Effector CD4-positive, alpha-beta T cell (primary cell): ENCODE measurements around the gene NDUFS2.
A peak's percentile ranks its signal among the peaks of the same experiment; 100 is the strongest.

Source experiments
- DNase-seq: peaks from one replicate; pipeline ENCODE4 v3.0.0-alpha.2; 2020

NDUFS2 gene

DNA sequence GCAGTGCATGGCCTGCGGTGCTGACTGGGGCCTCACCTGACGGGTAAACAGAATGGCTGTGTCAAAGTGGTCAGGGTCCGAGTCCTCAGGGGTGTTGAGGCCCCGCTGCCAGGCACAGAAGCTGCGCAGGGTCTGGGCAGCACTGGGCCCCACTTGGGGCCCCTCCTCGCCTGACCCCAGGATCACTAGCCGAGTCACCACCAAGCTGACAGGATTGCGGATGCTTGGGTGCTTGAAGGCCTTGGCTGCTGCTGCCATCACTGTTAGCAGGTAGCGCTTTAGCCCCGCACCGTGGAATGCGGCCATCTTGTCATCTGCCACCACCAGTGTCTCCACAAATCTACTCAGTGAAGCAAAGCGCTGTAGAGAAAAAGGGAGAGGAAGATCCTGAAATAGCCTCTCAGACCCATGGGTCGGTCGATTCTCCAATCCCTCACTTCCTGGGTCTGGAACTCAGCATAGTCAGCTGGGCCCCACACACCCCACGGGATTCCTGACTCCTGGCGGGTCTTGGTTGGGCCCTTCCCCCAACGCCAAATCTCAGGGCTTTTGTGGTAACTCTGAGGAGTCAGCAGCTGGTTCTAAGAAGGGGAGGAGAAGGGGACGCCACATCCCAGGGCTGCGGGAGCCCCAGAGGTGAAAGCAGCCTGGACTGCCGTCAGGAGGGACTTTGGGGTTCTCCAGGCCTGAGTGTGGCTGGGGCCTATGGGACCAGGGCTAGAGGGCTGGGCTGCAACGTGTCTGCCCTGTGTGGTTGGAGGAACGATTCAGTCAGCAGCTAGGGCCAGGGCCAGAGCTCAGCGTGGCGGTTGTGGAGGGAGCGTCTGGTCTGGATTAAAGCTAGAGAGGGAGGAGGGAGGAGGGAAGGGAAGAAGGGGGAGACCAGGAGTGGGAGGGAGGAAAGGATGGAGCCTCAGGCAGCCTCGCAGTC is 5.4 kb upstream of the NDUFS2 start:
- no peak for DNase-seq

DNA sequence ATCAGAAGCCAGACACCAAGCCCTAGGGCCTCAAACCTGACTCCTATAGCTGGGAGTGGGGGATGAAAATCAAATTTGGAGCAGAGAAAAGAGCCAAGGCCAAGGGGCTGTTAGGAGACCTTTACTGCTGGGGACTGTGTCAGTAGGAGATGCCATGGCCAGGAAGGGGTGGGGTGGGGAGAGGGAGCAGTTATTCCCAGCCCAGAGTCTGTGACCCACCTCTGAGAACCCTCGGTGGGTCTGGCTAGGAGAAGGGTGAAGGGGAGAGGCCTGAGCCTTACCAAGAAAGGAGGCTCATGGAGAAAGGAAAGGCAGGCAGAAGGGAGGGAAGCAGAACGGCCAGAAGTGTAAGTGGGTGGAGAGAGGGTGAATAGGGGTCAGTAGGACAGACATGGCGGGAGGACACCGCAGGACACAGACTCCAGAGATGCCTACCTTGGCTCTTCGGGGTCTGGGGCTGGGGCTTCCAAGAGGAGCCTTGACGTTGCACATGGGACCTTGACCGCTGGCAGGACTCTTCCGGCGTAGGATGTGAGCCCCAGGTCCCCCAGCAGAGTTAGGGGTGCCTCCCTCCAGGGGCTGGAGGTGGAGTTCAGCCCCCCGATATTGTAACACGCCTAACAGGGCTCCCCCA is 4.5 kb upstream of the NDUFS2 start:
- no peak for DNase-seq

DNA sequence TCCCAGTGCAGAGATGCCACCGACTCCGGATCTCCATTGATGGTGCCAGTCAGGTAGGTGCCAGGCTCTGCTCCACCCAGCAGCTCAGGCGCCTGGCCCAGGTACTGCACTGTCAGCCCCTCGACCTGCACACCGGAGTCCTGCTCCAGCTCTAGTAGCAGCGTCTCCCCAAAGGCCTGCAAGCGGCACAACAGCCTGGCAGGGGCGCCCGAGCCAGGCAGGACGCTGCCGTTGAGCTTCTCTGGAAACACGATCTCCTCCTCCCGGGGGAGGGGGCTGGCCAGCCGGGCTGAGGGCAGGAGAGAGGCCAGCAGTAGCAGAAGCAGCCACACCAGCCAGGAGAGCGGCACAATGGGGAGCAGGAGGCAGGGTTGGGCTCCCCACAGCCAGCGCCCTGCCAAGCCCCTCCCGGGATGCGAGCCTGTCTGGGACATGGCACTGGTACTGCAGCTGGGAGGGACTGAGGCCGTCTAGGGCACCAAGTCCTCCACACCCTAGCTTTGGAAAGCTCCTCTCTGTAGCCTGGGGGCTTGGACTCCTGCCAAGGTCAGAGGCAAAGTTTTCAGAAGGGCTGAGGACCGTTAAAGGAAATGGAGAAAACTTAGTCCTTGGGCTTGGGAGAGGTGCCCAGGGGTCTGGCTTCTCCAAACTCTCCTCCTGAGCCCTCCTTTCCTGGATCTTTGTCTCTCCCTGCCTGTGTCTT is 3.8 kb upstream of the NDUFS2 start:
- DNase-seq: no peak

DNA sequence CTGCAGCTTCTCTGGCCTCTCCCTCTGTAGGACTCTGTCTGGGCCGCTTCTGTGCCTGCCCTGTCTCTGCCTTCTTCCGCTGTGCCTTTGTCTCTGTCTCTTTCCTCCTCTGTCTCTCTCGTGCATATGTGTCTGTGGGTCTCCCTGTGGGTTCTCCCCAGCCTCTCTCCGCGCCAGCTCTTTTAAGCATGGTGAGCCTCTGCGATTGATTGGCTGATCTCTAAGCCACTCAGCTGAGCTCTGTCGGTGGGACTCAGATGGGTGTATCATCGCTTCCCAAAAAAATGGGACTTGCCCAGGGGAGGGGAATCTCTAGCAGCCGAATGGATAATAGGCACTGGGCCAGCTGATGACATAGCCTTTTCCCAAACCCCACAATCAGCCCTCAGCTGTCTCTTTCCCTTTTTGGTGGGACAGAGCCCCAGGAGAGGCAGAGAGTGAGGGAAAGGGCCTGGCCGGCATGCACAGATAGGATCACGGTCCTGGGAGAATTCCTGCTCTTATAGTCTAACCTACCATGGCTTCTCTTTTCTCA is 3.2 kb upstream of the NDUFS2 start, which contains the start of gene ADAMTS4:
TSS of gene ADAMTS4 (minus strand) at position 158 of the 535 bp plus-strand sequence. CDS start 427 bp downstream, outside the sequence.
- DNase-seq: no peak

DNA sequence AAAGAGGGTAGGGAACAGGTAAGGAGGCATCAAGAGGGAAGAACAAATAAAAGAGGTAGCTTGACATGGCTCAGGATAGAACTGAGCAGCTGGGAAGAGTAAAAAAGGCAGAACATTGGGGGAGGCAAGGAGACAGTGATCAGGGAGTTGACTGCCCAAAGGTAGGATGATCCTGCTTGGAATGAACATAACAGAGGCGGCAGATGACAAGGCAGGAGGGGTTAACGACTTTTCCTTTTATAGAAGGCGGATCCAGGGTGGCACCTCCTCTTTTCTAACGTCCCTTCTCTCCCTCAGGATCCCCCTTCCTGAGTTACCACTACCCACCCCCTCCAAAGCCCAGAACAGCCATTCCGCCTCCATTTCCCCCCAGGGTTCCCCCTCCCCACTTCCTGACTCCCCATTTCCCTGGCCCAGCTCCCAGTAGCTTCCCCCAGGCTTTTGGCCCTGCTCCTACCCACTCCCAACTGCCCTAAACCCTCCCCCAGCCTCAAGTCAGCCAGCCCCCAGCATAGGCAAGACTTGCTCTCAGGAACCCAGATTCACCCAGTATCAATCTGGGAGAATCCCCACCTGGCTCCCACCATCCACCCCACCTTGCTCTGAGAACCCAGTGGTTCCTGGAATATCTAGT is 2.5 kb upstream of the NDUFS2 start:
- no peak for DNase-seq

DNA sequence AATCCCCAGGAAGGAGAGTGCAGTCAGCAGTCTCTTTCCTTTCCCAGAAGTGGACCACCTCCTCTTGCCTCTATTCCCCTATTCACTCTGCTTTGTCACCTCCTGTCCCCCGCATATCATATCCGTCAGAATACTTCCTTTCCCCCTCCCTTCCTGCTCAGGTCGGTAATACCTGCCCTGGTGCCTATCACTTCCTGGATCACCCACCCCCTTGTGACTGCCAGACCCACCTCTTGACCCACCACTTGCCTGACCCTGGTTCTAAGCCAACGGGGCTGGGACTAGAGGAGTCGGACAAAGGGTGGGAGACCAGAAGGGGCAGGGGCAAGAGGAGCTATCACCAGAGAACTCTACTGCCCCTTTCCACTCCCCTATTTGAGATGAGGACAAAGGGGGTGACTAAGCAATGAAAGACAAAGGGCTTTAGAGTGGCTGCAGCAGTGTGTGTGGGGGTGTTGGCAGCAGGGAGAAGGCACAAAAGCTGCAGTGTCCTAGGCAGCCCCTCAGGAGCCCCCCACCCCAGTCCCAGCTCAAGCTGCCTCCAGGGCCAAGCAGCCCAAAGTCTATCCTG is 1.7 kb upstream of the NDUFS2 start:
- no peak for DNase-seq

DNA sequence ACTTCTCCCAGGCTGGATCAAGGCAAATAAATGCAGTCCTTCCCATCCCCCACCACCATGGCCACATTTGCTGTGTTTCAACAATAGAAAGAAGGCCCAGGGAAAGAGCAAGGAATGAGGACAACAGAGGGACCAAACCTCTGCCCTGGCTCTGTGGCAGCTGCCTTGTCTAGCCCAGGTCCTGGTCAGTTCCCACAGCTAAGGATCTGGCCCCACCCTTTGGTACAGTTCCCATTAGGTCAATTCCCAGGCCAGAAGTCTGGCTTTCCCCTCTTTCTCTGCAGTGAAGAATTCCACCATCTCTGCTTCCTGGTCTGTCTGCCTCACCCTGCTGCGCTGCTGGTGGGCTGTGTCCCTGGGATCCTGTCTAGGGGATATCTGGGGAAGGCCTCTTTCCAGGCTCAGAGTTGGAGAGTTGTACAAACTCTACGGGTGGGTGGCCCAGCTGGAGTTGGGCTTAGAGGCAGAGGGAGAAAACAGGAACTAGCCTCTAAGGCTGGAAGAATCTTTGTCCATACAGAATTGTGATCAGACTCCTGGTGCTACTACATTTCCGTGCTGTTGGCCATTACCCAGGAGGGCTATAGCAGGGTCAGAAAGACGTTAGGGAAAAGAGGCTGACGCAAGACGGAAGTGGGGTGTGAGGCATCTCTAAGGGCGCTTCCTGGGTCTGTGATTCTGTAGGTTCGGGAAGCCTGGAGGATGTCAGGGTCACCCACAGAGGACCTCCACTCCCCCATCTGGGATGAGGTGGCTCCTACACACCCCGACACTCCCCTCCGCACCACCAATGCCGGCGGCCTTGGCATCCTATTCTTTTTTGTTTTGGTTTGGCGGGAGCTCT is 953 bp upstream of the NDUFS2 start:
- no peak for DNase-seq

DNA sequence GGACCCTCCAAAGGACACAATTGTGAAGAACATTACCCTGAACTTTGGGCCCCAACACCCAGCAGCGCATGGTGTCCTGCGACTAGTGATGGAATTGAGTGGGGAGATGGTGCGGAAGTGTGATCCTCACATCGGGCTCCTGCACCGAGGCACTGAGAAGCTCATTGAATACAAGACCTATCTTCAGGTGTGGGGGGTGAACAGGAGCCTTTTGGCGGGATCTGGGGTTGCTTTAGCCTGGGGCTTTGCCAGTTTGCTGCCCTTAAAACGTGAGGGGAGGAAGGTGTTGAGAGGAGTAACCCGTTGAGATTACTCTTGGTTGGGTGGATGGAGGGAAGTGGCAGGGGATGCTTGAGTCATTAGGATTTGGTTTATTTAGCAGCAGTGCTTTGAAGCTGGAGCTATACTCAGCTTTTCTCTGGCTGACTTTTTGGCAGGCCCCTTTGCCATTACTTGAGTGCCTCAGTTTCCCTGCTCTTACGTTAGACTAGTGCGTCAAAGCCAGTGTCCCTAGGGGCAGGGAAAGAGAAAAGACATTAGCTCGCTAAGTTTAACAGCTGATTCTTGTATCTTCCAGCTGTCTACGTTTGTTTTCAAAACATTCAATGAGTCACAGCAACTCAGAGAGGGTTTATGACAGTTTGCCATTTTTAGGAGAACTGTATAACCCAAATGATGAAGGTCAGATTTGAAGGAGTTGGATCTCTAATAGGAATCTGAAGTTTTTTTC is 4.4 kb downstream of the NDUFS2 start:
- DNase-seq: no peak

DNA sequence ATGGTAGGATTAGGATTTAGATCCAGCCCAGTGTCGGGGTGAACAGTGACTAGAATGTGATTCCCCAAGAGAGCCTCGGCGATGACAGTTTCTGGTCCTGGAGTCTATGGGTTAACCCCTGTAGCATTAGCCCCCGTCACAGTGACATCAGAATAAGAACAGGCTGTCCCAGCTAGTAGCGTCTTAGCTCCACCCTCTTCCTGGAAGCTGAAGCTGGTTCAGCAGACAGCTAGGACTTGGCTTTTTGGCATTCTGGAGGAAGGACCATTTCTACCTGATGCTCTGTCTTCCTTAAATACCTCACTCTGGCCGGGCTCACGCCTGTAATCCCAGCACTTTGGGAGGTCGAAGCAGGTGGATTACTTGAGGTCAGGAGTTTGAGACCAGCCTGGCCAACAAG is 5.0 kb downstream of the NDUFS2 start:
- DNase-seq: no peak

DNA sequence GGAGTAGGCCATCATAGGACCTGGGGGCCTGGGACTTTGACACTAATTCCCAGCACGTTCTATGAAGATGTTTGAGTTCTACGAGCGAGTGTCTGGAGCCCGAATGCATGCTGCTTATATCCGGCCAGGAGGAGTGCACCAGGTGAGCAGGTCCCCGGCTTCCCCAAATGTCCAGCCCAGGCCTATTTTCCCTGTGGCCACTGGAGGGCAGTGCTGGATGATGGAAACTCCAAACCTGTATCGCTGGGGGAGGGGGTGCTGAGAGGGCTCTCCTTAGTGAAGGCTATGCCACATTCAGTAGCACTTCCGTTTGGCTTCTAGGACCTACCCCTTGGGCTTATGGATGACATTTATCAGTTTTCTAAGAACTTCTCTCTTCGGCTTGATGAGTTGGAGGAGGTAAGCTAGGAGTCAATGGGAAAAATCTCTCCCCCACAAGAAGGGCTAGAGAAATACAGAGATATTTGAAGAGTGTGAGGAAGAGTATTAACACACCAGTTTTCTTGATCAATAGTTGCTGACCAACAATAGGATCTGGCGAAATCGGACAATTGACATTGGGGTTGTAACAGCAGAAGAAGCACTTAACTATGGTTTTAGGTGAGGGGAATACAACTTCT is 7.7 kb downstream of the NDUFS2 start:
- peak; percentile 64 for DNase-seq

DNA sequence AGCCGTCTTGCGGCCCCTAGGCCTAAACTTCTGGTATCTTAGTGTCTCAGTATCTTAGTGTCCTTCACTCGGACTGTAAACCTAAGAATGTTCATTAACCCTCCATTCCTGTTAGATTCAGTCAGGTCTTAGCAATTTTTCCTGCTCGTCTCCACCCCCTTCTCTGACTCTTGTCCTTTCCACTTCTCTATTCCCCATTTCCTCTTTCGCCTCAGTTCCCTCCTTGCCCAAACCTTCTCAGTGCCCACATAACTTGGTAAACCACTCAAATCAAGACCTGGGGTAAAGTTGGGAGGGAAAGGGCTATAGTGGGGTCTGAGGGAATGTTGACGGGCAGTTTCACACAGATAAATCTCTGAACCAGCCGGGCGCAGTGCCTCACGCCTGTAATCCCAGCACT is 12.2 kb downstream of the NDUFS2 start:
- no peak for DNase-seq

DNA sequence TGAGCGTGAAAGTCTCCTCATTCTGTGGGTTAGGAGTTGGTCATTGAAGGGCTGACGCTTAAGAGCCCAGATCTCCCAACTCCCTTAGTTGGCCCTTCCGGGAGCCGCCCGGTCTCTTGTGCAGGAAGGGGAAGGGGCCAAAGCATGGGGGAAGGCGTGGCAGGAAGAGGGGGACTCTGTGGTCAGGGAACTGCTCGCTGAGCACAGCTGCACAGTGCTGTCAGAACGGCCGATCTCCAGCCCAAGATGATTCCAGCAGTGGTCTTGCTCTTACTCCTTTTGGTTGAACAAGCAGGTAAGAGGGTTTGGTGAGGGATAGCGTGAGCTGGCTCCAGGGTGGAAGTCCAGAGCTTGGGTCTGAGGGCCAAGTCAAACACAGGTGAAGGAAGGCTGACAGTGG is 12.9 kb downstream of the NDUFS2 start, which contains the start of gene FCER1G:
TSS of gene FCER1G (plus strand) at position 220 of the 400 bp plus-strand sequence. CDS start at position 247, 27 bp downstream.
- DNase-seq: no peak

DNA sequence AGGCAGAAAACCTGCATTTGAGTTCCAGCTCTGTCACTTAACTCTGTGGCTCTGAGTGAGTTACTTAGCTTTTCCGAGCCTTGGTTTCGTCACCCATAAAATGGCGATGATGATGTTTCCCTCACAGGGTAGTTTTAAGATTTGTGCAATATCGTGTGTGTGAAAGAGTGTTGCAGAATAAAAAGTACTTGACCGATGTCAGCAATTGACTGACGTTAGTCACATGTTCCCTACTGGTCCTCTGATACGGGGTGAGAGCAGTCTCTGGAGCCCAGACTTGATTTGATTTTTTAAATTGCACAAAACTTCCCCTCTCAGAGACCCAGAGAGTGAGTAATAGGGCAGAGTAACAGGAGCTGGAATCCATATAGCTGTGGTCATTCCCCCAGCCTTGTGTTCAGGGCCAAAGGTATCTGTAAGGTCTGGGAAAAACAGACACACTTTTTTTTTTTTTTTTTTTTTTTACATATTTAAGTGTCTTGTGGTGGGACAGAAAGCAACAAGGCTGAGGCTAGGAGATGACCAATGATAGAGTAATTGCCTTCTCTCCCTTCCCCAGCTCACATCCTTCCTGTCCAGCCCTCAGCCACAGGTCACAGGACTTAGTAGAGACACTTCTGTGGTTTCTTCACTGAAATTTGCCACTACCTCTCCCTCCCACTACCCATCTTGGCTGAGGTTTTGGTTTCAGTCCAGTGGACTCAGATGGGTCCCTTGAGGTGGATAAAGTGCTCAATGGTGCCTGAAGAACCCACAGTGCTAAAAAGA is 15.0 kb downstream of the NDUFS2 start:
- DNase-seq: no peak

DNA sequence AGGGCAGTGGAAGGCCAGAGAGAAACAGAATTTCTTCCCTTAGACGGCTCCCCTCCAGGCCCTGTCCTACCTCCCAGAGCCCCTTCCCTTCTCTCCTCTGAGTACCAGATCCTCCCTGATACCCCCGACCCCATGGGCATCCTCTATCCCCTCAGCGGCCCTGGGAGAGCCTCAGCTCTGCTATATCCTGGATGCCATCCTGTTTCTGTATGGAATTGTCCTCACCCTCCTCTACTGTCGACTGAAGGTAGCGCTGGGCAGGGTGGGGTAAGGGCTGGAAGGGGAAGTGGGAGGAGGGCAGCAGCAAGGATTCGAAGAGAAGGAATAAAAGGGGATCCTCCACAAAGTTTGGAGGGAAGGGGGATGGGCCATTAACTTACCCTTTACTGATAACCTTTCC is 15.7 kb downstream of the NDUFS2 start:
- DNase-seq: no peak

DNA sequence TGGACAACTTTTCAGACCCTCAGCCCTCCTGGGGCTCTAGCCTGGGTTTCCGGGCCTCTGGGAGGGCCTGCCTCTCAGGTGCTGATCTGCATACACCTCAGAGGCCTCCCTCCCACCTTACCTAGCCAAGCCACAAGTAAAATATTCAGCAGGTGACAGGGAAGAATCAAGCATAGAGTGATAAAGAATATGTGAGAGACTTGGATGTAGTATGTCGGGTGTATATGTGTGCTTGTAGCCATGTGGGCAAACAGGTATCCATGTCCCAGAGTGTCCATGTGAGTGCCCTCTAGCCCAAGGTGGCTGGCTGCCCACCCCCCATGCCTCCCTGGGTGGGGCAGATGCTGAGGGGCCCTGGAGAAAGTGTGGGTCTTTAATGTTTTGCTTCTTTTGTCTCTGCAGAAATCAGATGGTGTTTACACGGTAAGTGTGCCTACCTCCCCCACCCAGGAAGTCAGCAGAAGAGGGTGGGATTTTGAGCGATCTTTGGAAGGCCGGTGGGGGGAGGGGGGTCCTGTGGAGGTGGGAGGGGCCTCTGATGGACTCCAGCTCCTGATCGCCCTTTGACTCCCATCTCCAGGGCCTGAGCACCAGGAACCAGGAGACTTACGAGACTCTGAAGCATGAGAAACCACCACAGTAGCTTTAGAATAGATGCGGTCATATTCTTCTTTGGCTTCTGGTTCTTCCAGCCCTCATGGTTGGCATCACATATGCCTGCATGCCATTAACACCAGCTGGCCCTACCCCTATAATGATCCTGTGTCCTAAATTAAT is 16.3 kb downstream of the NDUFS2 start:
- no peak for DNase-seq

DNA sequence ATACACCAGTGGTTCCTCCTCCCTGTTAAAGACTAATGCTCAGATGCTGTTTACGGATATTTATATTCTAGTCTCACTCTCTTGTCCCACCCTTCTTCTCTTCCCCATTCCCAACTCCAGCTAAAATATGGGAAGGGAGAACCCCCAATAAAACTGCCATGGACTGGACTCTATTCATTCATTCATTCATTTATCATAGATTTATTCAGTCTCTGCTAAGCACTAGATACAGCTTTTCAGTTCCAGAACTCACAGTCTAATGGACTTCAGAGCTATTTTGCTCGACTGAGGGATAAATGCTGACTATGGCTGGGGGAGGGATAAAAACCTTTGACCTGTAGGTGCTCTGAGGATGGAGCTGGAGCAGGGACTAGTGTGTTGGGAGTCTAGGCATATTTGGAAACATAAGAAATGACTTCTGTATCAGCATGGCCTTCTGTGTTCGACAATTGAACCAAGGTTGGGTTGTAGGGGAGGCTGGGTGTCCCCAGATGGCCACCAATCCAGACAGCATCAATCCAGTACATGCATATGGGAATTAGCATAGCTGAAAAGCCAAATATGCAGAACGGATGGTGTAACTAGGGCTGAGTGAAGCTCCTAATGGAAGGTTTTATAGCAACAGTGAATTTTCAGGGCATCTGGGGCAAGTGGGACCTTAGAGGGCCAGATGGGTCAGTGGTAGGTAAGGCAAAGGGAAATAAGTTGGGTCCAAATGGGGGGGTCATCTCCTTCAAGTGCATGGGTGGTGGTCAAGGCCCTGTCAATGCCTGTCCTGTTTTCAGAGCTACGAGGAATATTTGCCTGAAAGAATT is 17.1 kb downstream of the NDUFS2 start:
- DNase-seq: no peak

DNA sequence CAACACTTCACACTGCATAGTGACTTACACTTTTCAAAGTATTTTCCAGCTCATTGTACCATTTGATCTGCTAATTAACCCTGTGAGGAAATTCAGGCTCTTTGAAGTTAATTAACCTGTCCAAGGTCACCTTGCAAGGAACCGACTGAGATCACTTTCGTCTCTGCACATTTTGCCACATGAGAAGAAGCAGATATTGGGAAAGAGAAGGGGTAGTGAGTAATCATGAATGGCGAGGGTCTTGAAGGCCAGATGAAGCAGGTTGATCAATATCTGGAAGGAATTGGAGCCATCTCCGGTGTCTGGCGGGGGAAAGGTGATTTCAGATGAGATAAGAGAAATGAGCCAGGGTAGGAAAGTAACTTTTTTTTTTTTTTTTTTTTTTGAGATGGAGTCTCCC is 17.8 kb downstream of the NDUFS2 start:
- DNase-seq: no peak
